Ishikawa (cell line): ENCODE measurements around the gene GTF2IRD1.

Experiments
- CEBPB ChIP-seq: IDR thresholded peaks from 2 replicates; pipeline ENCODE4 v1.6.1; 2012
- CREB1 ChIP-seq: IDR thresholded peaks from 2 replicates; pipeline ENCODE4 v1.6.1; 2012; ENCODE audit warnings: low read depth
- EGR1 ChIP-seq: IDR thresholded peaks from 2 replicates; pipeline ENCODE4 v1.6.1; 2012
- EP300 ChIP-seq: IDR thresholded peaks from 2 replicates; pipeline ENCODE4 v1.6.1; 2012; ENCODE audit warnings: borderline replicate concordance
- FOXM1 ChIP-seq: IDR thresholded peaks from 2 replicates; pipeline ENCODE4 v1.6.1; 2012; ENCODE audit warnings: low read depth, borderline replicate concordance
- MAX ChIP-seq: IDR thresholded peaks from 2 replicates; pipeline ENCODE4 v1.6.1; 2012
- NFIC ChIP-seq: IDR thresholded peaks from 2 replicates; pipeline ENCODE4 v1.6.1; 2012
- RAD21 ChIP-seq: IDR thresholded peaks from 2 replicates; pipeline ENCODE4 v1.6.1; 2012; ENCODE audit warnings: low read depth
- REST ChIP-seq: IDR thresholded peaks from 2 replicates; pipeline ENCODE4 v1.6.1; 2012; ENCODE audit warnings: low read depth, mild to moderate bottlenecking
- TAF1 ChIP-seq: IDR thresholded peaks from 2 replicates; pipeline ENCODE4 v1.6.1; 2012; ENCODE audit warnings: low read depth, mild to moderate bottlenecking
- TCF12 ChIP-seq: IDR thresholded peaks from 2 replicates; pipeline ENCODE4 v1.6.1; 2012; ENCODE audit warnings: low read depth
- TEAD4 ChIP-seq: IDR thresholded peaks from 2 replicates; pipeline ENCODE4 v1.6.1; 2012
- USF1 ChIP-seq: IDR thresholded peaks from 2 replicates; pipeline ENCODE4 v1.6.1; 2012
- YY1 ChIP-seq: IDR thresholded peaks from 2 replicates; pipeline ENCODE4 v1.6.1; 2012; ENCODE audit warnings: low read depth
- ZBTB7A ChIP-seq: IDR thresholded peaks from 2 replicates; pipeline ENCODE4 v1.6.1; 2012; ENCODE audit warnings: low read depth

GTF2IRD1 gene

GRCh38 chr7:74412603-74413002 is 41.1 kb upstream of the GTF2IRD1 start:
- TF ChIP-seq MAX (no peak), ZBTB7A (no peak), REST (no peak), CREB1 (no peak), CEBPB (no peak), YY1 (no peak), USF1 (no peak), RAD21 (no peak), NFIC (no peak), FOXM1 (no peak), TEAD4 (no peak), EGR1 (no peak), TCF12 (no peak), EP300 (no peak), TAF1 (no peak)

- no peak for TF ChIP-seq YY1
- no peak for TF ChIP-seq REST
- peak; percentile 100 for TF ChIP-seq RAD21
- peak; percentile 85 for TF ChIP-seq ZBTB7A
- TF ChIP-seq MAX, result peak; percentile 17; the same call in 1 of the 2 replicates
Observed at GRCh38 chr7:74417419-74417971, 36.2 kb upstream of the GTF2IRD1 start.

- TF ChIP-seq YY1 (no peak), ZBTB7A (peak; percentile 14; the same call in 1 of the 2 replicates)
Observed at GRCh38 chr7:74418076-74418475, 35.6 kb upstream of the GTF2IRD1 start.

GRCh38 chr7:74418538-74418937 is 35.2 kb upstream of the GTF2IRD1 start:
- TF ChIP-seq MAX (no peak), RAD21 (no peak), REST (no peak), CREB1 (no peak), FOXM1 (no peak), NFIC (no peak), CEBPB (no peak), EGR1 (no peak), TEAD4 (no peak), TAF1 (no peak), YY1 (no peak), ZBTB7A (no peak), TCF12 (no peak), EP300 (no peak), USF1 (no peak)

- TF ChIP-seq CEBPB, result no peak
- no peak for TF ChIP-seq EP300
- no peak for TF ChIP-seq TEAD4
- no peak for TF ChIP-seq EGR1
- TF ChIP-seq RAD21, result no peak
- TF ChIP-seq CREB1, result no peak
- no peak for TF ChIP-seq FOXM1
- no peak for TF ChIP-seq NFIC
- TF ChIP-seq TCF12, result no peak
- TF ChIP-seq USF1, result no peak
- TF ChIP-seq REST, result no peak
Observed at GRCh38 chr7:74420006-74420405, 33.7 kb upstream of the GTF2IRD1 start.
